NAMALWA (cell line): ENCODE data around the gene PLPPR3.

ENCODE experiments used
- DNase-seq: peaks from one replicate; pipeline ENCODE4 v3.0.0-alpha.2; 2015; ENCODE audit warnings: low spot score

Gene PLPPR3

GRCh38 chr19:796692-797527 is 24.8 kb downstream of the PLPPR3 start, which contains the start of gene PTBP1:
TSS of gene PTBP1 (plus strand) at chr19:797452. CDS start at chr19:797498, 46 bp downstream.
- DNase-seq, result peak; percentile 100

DNA sequence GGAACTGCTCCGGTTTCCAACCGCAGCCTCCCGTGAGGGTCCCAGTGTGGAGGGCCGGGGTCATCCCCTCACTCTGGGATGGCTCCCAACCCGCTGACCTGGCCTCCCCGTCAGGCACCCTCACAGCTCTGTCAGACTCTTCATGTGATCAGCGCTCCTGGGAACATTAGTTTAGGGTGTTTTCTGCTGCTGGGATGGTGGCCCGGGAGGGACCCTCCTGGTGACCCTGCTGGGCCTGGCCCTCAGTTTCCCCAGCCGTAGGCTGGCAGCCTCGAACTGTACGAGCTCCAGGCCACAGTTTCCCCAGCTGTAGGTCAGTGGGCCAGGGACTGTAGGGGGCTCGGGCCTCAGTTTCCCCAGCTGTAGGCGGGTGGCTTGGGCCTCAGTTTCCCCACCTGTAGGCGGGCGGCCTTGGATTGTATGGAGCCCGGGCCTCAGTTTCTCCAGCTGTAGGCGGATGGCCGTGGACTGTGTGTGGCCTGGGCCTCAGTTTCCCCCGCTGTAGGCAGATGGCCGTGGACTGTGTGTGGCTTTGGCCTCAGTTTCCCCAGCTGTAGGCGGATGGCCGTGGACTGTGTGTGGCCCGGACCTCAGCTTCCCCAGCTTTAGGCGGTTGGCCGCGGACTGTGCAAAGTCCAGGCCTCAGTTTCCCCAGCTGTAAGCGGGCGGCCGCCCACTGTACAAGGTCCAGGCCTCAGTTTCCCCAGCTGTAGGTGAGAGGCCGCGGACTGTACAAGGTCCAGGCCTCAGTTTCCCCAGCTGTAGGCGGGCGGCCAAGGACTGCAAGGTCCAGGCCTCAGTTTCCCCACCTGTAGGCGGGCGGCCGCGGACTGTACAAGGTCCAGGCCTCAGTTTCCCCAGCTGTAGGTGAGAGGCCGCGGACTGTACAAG is 25.8 kb downstream of the PLPPR3 start:
- no peak for DNase-seq

GRCh38 chr19:795073-795611 is 26.6 kb downstream of the PLPPR3 start:
- no peak for DNase-seq

- DNase-seq, result no peak
These were observed 27.9 kb downstream of the PLPPR3 start for GRCh38 chr19:793806-794205.

DNA sequence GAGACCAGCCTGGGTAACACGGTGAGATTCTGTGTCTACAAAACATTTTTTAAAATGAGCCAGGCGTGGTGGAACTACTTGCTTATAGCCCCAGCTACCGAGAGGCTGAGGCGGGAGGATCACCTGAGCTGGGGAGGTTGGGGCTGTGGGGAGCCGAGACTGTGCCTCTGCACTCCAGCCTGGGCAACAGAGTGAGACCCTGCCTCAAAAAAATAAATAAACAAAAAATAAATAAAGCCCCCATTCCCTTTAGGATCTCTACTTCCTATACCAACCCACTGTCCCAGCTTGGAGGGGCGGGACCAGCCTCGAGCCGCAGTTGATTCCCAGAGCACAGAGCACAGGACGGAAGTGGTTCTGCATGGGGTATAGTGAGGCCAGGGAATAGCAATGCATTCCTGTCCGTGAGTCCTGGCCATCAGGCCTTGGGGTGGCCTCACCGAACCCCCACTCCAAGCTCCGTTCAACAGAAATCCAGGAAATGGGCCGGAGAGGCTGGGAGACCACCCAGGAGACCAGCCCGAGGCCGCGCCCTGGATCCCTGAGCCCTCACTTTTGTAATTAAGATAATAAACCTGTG is 29.4 kb downstream of the PLPPR3 start:
- DNase-seq, result no peak

GRCh38 chr19:791567-792305 is 30.0 kb downstream of the PLPPR3 start:
- no peak for DNase-seq

DNA sequence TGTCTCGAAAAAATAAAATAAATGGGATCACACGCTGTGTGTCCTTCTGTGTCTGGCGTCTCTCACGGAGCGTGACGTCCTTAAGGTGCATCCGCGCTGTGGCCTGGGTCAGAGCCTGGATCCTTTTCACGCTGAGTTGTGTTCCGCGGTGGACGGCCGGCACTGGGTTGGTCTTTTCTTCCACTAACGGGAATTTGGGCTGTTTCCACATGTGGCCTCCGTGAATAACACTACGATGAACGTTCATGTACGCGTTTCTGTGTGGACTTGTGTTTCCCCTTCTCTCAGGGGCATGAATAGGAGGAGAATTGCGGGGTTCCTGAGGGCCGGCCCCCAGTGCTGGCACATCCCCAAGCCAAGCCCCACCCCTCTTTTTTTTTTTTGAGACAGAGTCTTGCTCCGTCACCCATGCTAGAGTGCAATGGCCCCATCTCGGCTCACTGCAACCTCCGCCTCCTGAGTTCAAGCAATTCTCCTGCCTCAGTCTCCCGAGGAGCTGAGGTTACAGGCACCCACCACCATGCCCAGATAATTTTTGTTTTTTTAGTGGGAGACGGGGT is 30.7 kb downstream of the PLPPR3 start:
- no peak for DNase-seq

DNA sequence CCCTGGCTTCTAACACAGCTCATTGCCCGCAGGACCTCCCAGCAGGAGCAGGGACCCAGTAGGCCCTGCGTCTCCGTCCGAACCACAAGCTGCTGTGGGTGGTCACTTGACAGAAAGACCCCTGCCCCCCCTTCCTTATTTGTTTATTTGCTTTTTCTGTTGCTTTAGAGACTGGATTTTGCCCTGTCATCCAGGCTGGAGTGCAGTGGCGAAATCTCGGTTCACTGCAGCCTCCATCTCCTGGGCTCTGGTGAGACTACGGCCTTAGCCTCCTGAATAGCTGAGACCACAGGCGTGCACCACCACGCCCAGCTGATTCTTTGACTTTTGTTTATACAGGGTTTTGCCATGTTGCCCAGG is 32.1 kb downstream of the PLPPR3 start:
- no peak for DNase-seq

GRCh38 chr19:788983-789700 is 32.6 kb downstream of the PLPPR3 start:
- no peak for DNase-seq

DNA sequence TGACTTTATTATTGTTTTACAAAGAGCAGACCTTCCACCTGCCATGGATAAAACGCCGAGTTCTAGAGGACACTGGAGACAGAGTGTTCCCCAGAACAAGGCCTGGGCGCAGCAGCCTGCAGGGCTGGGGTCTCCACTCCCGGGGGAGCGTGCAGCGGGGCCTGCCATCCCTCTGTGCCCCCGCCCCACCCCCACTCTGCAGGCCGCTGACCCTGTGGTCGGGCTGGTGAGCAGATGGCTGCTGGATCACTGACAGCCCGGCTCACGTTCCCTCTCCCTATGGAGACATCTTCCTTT is 33.1 kb downstream of the PLPPR3 start:
- no peak for DNase-seq

DNA sequence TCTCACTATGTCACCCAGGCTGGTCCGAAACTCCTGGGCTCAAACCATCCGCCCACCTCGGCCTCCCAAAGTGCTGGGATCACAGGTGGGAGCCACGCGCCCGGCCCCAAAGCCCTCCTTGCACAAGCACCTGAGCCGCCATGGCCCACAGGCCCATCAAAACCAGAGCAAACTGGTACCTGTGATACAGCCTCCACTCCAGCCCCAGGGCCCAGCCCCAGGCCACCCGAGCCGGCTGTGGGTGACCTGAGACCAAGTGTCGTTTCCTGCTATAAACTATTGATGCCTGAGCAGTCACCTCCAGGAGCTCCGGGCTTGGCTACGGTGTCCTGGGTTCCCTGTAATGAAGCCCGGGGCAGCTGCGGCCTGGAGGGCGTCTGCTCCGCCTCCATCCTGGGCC is 34.2 kb downstream of the PLPPR3 start:
- DNase-seq, result no peak

GRCh38 chr19:784541-784940 is 37.2 kb downstream of the PLPPR3 start:
- DNase-seq, result no peak

DNA sequence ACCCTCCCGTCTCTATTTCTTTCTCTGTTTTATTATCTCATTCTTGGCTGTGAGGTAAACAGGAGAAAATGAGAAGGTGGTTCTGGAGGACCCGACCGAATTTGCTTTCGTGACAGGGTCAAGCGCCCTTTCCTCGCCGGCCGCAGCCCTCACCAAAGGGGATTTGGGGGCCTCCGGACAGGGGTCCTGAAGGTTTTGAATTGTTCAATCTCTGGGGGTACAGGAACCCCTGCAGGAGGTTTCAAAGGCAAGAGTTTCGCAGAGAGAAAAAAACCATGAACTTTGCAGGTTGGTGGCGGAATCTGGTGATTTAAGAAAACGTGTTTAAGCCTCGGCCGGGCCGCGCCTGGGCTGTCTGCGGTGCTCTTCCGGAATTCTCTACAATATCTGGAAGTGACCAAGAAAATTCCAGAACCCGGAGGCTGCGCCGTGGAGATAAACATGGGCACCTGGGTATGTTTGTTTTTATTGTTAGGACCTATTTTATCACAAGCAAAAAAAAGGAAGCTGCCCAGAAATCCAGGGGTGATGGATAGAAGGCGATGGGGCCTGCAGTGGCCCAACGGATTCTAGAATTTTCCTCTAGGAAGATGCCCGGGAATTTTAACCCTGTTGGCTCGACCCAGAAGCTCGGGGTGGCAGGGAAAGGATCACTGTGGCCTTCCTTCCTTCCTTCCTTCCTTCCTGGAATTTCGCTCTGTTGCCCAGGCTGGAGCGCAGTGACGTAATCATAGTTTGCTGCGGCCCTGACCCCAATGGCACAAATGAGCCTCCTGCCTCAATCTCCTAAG is 38.7 kb downstream of the PLPPR3 start:
- DNase-seq, result no peak

GRCh38 chr19:782185-782877 is 39.4 kb downstream of the PLPPR3 start:
- DNase-seq, result no peak

DNA sequence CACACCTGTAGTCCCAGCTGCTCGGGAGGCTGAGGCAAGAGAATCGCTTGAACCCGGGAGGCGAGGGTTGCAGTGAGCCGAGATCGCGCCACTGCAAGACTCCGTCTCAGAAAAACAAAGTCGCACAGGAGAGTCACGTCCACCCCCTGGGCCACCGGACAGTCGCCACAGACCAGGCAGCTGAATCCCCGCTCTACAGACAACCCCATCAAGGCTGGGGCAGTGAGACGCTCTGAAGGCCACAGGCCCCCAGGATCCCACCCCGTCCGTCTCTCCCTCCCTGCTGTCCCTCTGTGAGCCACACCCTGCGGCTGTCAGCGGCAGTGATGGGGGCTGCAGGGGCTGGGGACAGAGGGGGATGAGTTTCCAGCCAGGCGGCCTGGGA is 40.0 kb downstream of the PLPPR3 start:
- no peak for DNase-seq

- DNase-seq, result no peak
These were observed 40.8 kb downstream of the PLPPR3 start for GRCh38 chr19:780935-781334.

- DNase-seq, result no peak
These were observed 42.7 kb downstream of the PLPPR3 start for GRCh38 chr19:778910-779653.

DNA sequence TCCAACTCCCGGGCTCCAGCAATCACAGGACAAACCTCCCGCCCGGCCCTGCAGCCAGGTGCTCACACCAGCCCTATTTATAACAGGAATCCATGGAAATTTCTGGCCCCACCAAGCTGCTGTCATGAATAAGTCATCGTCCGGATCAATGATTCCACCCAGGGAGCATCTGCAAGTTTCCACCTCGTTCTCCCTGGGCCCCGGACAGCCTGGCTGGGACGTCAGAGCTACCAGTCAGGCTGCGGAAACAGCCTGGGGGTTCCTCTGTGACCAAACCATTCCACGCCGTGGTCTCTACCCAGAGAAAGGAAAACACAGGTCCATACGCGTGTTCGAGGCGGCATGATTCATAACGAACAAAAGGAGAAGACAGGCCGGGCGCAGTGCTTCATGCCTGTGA is 45.2 kb downstream of the PLPPR3 start:
- DNase-seq, result no peak
